ENCODE results near the gene TNFRSF8.

DNA sequence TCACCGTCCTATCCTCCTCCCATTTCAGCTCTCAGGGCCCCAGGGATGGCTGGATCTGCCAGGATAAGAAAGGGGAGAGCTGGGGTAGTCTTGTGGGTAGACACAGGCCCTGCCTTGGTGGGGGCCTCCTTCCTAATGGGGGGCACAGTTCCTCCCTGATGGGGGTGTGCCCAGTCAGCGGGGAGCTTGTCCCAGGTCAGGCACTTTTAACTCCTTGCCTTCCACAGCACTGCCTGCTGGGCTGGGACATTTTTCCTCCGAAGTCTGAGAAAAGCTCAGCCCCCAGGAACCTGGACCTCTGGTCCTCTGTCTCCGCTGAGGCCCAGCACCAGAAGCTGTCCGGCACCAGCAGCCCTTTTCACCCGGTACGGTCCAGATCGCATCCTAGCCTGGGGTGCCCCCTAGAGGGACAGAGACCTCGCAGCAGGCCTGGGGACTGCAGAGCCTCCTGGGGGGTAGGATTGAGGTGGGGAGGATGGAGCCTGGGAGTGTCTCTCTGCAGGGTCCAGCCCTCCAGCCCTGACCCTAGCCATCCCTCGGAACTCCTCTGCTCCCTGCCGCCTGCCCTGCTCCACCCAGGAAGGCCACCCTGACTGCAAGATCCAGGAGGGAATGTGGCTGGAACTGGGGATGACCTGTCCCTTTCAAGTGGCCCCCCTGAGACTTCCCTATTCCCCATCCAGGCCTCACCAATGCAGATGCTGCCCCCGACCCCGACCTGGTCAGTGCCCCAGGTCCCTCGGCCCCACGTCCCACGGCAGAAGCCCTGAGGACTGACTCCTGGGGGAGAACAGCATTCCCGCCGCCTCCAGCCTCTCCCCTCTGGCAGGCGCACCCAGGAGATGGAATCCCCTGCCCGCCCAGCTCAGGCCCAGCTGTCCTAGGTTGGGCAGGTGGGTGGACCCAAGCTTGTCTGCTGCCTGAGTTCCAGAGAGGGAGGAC lies 31.8 kb upstream of the TNFRSF8 start:
- TF ChIP-seq, protein P1, sequence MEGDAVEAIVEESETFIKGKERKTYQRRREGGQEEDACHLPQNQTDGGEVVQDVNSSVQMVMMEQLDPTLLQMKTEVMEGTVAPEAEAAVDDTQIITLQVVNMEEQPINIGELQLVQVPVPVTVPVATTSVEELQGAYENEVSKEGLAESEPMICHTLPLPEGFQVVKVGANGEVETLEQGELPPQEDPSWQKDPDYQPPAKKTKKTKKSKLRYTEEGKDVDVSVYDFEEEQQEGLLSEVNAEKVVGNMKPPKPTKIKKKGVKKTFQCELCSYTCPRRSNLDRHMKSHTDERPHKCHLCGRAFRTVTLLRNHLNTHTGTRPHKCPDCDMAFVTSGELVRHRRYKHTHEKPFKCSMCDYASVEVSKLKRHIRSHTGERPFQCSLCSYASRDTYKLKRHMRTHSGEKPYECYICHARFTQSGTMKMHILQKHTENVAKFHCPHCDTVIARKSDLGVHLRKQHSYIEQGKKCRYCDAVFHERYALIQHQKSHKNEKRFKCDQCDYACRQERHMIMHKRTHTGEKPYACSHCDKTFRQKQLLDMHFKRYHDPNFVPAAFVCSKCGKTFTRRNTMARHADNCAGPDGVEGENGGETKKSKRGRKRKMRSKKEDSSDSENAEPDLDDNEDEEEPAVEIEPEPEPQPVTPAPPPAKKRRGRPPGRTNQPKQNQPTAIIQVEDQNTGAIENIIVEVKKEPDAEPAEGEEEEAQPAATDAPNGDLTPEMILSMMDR (conservative IDR thresholded peaks at IDR 0.05; ENCODE audit: low read depth, low read length), result peak; percentile 77
- TF ChIP-seq EZH2phosphoT487 (IDR thresholded peaks at IDR 0.05; ENCODE audit: borderline replicate concordance, low read length), result no peak
